GM19463 (cell line): ENCODE data around the gene RAD51B.

Source experiments
- ATAC-seq: cut with Tn5 transposase; IDR thresholded peaks from one replicate; pipeline ENCODE4 v1.9.1; 2021; ENCODE audit warnings: mild to moderate bottlenecking, moderate library complexity; ENCODE audit not compliant: unreplicated experiment

The RAD51B gene

DNA sequence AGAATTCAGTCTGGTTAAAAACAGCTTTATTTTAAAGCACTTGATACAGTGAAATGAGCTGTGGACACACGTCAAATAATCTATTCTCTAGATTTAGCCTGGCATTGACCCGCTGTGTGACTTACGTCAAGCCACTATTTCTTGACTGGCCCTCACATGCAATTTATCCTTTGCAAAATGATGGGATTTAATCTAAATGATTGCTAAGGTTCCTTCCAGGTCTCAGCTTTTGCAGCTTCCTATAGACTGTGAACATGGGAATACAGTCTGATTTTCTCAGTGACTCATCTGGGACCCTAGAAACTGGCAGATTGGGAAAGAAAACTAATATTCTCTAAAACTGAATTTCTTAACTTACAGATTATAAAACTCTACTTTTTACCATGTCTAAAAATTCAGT, 409.1 kb downstream of the RAD51B start:
- ATAC-seq: no peak

DNA sequence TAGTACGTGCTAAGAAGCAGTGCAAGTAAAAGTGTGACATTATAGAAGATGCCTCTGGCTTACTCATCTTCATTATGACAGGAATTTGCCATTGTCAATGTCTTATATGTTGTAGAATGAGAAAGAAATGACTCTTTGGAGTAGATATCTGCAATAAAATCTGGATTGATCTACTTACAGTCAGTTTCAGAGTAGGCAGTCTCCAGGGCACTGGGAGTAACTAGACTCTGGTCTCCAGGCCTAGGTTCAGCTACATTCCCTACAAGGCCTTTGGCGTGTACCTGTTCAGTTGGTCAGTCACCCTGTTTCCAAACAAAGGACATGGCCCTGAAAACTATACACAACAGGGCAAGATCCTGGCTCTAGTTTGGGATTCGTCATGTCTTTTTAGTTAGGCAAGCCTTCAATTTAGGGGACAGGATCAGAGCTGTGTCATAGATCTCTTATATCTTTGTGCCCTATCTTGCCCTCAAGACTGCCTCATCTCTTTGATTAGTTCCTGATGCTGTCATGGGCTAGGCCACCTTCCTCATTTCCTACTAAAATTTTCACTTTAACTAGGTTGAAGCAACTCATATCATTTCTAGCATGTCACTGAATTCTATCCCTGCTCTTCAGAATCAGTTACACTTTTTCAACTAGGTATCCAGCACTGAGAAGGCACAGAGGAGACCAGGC, 410.0 kb downstream of the RAD51B start:
- no peak for ATAC-seq

DNA sequence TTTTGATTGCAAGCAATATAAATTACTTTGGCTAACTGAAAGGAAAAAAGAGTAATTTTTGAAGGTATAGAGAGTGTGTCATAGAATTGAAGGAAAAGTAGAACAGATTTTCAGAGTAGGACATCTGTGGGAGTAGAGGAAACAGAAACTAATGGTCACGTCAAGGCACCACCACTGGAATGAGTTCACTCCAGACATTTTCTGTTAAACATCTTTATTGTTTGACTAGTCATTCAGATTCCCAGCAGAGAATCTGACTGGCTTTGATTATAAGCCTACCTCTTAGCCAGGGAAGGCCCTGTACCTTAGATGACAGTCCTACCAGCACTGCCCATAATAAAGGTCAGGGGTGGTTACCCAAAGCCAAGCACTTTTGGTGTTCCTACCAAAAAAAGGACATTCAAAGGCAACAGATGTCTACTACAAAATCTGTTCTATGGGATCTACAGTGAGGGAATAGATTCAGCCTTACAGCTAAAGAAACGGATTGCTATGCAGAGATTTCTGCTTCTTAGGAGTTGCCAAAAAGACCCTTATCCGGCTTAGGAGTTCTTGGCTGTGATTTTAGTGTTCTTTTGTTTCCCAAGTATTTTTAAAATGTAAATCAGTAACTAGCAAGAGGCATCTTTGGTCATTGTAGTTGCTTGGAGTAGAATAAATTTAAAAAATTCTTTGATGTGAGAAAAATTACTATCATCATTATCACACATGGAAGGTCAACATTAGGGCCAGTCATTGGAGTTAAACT, 410.8 kb downstream of the RAD51B start:
- no peak for ATAC-seq

DNA sequence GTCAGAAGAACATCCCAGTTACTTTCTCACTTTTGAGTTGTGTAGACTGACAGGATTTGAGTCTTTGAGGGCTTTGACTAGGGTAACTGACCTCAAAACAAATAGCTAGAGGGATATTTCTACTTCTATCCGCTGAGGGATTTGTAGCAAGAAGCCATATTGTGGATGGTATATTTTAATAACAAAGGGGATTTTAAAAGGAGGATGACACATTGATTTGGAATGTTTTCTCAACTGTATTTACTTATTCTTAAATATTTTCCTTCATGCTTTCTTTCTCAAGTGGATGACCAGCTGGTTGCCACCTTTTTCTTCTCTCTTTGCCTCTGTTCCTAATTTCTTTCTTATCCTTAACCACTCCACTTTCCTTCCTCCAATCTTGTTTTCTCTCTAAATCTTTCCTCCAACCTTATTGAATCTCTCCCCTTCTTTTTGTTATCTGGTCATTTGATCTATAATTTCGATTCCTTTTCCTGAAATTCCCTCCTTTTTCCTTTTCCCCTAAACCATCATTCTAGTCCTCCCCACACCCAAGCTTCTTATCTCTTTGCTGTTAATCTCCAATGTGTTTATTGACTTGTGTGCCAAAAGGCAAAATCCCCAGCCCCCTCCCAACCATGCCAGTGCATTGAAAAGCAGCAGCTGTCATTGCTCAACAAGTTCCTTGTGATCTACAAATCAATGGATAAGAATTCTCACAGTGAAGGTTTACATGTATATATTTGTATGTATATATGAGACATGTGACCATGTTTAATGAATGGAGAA, 411.6 kb downstream of the RAD51B start:
- ATAC-seq: no peak

DNA sequence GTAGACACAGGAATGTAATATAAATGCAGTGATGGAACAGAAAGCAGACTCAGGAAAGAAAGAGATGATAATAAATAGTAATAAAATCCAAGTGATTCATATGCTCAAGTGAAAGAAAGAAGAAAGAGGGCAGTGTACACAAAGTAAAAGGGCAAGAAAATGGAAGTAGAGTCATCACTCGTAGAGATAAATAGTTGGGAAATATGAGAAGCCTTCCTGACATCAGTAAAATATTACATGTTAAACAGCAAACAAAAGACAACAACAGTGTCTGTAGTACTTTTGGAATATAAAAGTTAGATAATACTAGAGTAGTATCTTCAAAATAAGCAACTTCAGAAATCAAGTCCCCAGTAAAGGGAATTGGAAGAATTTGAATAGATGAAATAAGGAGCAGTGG, 412.3 kb downstream of the RAD51B start:
- ATAC-seq: no peak

DNA sequence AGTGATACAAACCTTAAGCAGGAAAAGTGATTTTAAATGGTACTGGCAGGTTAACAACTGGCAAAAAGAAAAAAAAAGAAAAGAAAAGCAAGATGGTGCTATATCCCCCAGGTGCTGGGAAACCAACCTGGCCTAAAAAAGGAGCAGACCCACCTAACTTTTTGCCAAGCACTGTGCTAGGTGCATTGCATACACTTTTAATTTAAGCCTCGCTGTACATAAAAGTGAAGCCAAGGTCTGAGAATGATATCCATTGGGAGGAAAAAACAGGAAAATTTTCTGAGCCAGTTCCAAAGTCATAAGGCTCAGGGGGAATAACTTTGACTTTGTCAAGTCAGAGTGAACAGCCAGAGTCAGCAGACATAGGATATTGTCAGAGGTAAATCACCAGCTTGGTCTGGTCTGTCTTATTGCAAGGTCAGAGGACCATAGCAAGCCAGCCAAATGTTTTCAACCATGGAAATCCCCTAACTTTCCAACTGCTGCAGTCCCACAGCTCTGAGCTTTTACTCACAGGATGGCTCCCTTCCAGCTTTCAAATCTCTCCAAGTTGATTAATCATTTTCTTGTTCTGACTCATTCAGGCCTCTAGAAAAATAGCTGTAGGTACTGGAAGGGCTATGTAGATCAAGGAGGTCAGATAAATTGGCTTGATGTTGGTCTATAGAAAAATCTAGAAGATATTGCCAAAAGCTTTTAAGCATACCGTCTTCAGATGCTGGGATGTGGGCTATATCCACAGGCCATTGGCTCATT, 412.9 kb downstream of the RAD51B start:
- peak; percentile 89 for ATAC-seq

DNA sequence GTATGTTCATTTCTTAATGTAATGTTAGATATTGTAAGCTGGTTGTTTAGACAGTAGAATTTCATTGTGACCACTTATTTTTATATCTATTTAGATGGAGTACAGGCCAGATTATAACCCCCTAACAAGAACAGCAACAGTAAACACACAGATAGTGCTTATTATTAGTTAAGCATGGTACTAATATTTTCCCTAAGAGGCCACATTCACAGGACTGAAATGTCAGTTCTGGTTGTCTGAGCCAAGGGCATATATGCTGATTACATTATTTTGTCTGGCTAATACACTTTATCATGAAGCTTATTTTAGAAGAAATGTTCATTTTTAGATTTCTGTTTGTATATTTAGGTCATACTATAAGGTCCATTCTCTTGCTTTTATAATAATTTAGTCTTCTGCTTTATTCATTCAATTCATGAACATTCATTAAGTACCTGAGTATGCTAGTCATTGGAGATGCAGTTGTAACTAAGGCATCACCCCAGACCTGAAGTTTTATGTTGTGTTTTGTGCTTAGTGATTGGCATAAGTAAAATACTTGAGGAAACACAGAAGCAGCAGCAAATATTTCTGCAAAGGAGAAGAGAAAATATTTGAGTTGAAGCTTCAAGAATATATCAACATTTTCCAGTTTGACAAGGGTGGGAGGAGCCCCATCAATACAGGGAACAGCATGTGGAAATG, 413.7 kb downstream of the RAD51B start:
- ATAC-seq: no peak

DNA sequence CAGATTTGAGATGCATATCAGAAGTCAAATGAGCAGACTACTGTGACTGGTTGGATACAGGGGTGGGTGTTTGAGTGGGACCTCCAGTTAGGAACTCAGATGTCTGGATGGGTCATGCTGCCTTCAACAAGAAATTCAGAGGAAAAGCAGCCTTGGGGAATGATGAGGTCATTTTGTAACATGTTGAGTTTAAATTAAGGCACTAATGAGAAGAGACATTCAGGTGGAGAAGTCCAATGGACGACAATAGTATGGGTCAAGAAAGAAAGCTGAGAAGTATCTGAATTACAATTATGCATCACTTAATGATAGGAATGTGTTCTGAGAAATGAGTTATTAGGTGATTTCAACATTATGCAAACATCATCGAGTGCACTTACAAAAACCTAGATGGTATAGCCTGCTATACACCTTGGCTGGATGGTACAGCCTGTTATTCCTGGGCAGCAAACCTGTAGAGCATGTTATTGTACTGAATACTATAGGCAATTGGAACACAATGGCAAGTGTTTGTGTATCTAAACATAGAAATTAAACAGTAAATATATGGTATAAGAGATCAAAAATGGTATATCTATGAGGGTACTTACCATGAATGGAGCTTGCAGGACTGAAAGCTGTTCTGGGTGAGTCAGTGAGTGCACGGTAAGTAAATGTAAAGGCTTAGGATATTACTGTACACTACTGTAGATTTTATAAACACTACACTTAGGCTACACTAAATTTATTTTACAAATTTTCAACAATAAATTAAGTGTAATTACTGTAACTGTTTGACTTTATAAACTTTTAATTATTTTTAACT, 414.7 kb downstream of the RAD51B start:
- ATAC-seq: no peak

DNA sequence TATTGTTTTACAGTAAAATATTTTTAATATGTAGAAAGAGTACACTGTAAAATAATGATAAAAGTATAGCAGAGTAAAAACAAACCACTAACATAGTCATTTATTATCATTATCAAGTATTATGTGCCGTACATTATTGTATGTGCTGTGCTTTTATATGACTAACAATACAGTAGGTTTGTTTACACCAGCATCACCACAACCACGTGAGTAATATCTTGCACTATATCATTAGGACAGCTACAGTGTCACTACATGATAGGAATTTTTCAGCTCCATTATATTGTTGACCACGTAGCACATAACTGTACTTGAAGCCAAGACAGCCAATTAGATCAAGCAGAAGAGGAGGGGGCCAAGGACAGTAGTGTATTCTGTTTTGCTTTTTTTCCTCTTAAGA, 415.4 kb downstream of the RAD51B start:
- ATAC-seq: no peak

DNA sequence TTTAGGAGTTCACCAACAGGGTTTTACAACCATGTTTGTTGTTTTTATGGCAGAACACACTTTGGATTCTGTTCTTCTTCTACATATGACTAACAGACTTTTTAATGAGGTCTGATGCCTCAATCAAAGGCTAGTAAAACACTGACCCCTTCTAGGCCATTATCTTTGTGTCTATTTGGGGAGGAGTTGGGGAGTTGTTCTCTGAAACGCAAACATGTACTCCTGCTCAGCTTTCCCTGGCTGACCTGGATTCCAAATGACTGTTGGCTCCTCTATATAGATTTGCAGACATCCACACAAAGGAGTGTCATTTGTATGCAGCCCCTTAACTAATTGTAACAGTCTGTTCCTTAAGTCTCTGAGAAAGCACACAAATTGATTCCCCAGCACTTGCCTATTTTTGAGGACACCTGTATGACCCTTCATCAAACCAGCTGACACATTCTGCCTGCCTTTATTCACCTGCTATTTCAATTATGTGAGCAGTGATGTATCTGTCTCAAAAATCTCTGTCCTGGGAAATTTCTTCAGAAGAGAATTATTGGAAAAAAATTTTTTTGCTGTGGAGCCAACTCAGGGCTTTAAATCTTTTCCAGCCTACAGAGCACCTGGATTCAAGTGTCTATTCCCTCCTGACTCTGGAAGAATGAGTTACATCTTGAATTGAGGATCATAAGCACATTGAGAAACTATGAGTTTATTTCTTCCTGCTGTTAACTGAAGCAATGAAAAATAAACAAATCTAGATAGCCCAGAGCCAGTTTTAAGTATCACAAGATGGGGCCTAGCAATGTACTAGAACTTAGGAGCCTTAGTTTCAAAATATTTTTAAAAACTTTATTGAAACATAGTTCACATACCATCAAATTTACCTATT, 417.2 kb downstream of the RAD51B start:
- no peak for ATAC-seq

DNA sequence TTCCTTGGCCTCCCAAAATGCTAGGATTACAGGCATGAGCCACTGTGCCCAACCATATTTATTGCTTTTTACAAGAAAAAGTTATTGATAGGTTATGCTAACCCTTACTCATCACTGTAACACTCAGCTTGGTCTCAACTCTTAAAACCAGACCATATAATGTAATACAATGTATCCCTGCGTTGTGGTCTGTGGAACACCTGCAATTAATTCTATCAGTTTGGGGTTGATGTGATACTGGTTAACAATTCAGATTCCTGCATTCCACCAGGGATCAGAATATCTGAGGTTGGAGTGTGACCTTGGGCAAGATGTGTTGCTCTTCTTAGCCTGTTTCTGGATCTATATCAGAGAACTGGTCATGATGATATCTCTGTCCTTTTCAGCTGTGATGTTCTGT, 419.0 kb downstream of the RAD51B start:
- no peak for ATAC-seq

DNA sequence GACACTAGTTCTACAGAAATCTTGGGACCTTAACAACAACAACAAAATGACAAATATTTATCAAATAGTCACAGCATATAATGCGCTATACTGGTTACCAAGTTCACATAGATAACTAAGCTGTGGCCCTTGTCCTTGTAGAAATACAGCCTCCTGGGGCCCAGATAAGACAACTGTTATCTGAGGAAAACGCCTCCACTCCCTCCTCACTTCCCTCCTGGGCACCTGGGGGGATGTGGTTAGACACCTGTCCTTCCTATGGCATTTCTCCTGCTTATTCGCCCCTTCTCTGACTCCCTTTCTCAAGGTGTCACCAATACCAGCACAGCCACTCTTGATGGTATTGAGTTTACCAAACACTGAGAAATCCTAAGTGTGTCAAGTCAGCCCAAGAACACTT, 419.4 kb downstream of the RAD51B start:
- ATAC-seq: no peak

DNA sequence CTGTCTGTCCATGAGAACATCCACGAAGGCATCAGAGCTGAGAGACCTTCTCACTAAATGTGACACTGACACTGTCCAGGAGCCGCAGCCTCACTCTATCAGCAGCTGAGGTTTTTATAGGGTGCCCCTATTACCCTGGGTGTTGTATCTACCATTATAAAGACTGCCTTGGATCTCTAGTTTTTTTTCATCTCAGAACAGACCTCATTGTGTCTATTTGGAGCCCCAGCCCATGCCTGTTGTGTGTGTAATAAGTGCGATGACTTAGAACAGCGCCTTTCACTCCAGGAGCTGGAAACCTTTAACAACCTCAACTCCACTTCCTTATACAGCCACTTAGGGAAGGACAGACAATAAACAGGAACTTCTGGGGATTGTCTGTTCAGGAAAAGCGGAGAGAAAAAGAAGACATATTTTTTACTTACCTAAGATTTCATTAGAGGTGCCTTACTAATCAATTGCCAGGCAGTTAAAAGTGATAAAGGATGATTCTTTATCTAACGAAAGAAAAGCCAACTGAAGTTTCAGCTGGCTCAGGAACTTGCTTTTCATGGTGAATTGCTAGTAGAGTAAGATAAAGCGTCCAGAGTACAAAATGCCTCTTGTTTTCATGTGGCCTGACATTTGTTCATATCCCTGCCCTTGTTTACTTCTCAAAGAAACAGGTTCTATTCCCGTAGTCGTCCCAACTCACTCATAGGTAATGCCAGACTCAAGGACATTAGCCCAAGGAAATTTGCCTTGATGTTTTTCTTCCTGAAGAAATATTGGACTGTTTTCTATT, 420.6 kb downstream of the RAD51B start:
- ATAC-seq: no peak

DNA sequence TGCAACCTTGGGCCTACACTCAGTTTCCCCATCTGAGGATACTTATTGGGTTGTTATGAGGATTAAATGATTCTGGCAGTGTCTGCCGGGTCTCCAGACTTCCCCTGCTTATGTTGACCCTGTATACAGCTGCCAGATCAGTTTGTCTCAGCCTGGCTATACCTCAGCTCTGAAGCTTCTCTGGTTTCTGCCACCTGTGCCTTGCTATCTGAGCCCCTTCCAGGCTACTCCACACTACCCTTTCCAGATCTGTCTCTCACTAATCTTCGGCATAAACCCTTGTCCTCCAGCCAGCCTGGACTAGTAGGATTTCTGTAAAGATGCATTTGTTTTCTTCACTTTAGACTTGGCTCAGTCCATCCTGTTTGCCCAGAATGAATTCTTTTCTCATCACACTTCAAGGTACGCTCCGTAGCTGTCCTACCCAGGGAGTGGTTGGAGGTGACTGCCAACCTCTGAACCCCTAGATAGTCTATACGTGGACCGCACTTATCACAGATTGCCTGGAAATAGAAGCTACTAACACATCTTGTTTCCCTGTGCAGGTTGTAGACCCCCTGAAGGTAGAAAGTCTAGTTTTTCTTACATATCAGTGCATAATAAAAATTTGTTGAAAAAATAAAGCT, 422.4 kb downstream of the RAD51B start:
- no peak for ATAC-seq

DNA sequence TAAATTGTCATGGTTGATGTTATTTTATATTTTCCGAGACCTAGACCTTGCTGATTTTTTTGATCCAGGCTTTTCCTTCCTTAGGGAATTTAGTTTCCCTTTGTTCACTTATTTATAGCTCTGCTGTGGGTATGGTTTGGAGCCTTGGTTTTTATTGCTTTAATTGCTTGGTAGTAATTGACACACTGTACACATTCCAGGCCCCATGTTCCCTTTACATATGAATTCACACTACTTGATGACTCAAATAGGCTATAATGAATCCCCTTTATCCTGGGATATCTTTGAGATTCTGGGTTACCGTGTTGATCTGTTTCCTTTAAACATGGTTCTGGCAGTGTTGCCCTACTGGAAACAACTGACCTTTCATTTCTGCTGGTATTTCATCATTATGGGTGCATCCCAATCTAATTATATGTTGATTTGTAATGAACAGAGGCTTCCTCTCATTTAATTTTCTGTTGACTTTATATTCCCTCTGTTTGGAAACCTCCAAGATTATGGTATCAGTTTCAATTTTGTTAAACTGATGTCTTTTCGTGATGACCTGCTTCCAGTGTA, 424.0 kb downstream of the RAD51B start:
- no peak for ATAC-seq

DNA sequence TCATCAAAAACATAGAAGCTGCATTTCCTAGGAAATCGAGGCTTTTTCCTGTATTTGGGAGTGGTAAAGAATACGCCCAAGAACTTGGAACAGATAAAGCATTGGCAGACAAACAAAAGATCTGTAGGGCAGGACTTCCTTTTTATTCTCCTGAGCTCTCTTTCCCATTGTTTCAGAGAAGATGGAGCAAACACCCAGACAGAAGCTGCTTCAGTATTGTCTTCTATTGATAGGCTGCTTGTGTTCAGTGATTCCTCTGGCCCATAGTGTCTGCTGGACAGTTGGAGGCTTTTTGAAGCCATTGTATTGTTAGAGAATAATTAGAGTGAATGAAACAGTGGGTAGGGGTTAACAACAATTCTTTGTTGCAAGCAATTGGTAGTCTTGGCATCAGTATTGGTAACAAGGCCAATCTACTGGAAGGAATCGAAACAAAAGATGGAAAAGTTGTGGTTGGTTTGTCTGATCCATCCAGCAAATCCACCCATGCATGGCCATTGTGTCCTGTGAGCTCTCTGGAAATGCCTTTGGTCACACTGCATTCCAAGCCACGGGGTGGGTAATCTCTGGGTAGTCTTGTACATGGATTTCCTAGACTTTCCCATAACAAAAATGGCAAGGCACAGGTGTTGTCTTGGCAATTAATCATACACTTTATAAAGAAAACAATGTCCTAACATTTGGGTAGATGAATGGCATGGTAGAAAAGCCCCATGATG, 424.8 kb downstream of the RAD51B start:
- no peak for ATAC-seq
